ENCODE measurements around the gene DDIT3.
A peak's percentile ranks its signal among the peaks of the same experiment; 100 is the strongest.

DDIT3 gene

GRCh38 chr12:57551637-57552305, 31.5 kb upstream of the DDIT3 start:
- no peak for DNase-seq (ENCODE audit: low read depth)
- no peak for TF ChIP-seq CTCF (IDR thresholded peaks at IDR 0.05; ENCODE audit: control insufficient read depth, insufficient read depth, low read depth, low read length, missing control alignments)
- no peak overlapping the region for H3K4me3 ChIP-seq (ENCODE audit: control insufficient read depth, low read depth, low read length)

GRCh38 chr12:57550641-57551549, 30.6 kb upstream of the DDIT3 start:
- peak overlapping the region; percentile 59 for H3K4me3 ChIP-seq (ENCODE audit: control insufficient read depth, low read depth, low read length)
- DNase-seq (ENCODE audit: low read depth): no peak
- TF ChIP-seq CTCF (IDR thresholded peaks at IDR 0.05; ENCODE audit: control insufficient read depth, insufficient read depth, low read depth, low read length, missing control alignments): no peak

- no peak for DNase-seq (ENCODE audit: low read depth)
- no peak for TF ChIP-seq CTCF (IDR thresholded peaks at IDR 0.05; ENCODE audit: control insufficient read depth, insufficient read depth, low read depth, low read length, missing control alignments)
- H3K4me3 ChIP-seq (ENCODE audit: control insufficient read depth, low read depth, low read length): peak within 1 kb of the TSS; percentile 59
Measured at GRCh38 chr12:57549909-57550640, 29.8 kb upstream of the DDIT3 start, which contains the start of gene KIF5A. TSS of gene KIF5A (plus strand) at chr12:57550044. CDS start at chr12:57550272, 228 bp downstream.

- peak overlapping the region; percentile 59 for H3K4me3 ChIP-seq (ENCODE audit: control insufficient read depth, low read depth, low read length)
Measured at GRCh38 chr12:57549203-57549908, 29.0 kb upstream of the DDIT3 start.

GRCh38 chr12:57548488-57548887, 28.2 kb upstream of the DDIT3 start:
- DNase-seq (ENCODE audit: low read depth): no peak
- no peak overlapping the region for H3K4me3 ChIP-seq (ENCODE audit: control insufficient read depth, low read depth, low read length)
- no peak for TF ChIP-seq CTCF (IDR thresholded peaks at IDR 0.05; ENCODE audit: control insufficient read depth, insufficient read depth, low read depth, low read length, missing control alignments)

More at GRCh38 chr12:57549203-57549908, 29.0 kb upstream of the DDIT3 start:
- TF ChIP-seq CTCF (IDR thresholded peaks at IDR 0.05; ENCODE audit: control insufficient read depth, insufficient read depth, low read depth, low read length, missing control alignments): no peak
- no peak for DNase-seq (ENCODE audit: low read depth)

GRCh38 chr12:57548013-57548315, 27.6 kb upstream of the DDIT3 start:
- H3K4me3 ChIP-seq (ENCODE audit: control insufficient read depth, low read depth, low read length): no peak overlapping the region
- no peak for DNase-seq (ENCODE audit: low read depth)
- no peak for TF ChIP-seq CTCF (IDR thresholded peaks at IDR 0.05; ENCODE audit: control insufficient read depth, insufficient read depth, low read depth, low read length, missing control alignments)
